Fibroblast of skin of scalp (primary cell): ENCODE measurements around the gene C5orf46.

Experiments used
- DNase-seq: peaks from one replicate; pipeline ENCODE4 v3.0.0-alpha.2; 2013

Gene C5orf46

GRCh38 chr5:147857302-147858129, 48.8 kb downstream of the C5orf46 start:
- DNase-seq, result peak; percentile 62

- DNase-seq, result no peak
Observed at GRCh38 chr5:147856801-147857200, 49.5 kb downstream of the C5orf46 start.

- no peak for DNase-seq
Observed at GRCh38 chr5:147855774-147856069, 50.6 kb downstream of the C5orf46 start.

DNA sequence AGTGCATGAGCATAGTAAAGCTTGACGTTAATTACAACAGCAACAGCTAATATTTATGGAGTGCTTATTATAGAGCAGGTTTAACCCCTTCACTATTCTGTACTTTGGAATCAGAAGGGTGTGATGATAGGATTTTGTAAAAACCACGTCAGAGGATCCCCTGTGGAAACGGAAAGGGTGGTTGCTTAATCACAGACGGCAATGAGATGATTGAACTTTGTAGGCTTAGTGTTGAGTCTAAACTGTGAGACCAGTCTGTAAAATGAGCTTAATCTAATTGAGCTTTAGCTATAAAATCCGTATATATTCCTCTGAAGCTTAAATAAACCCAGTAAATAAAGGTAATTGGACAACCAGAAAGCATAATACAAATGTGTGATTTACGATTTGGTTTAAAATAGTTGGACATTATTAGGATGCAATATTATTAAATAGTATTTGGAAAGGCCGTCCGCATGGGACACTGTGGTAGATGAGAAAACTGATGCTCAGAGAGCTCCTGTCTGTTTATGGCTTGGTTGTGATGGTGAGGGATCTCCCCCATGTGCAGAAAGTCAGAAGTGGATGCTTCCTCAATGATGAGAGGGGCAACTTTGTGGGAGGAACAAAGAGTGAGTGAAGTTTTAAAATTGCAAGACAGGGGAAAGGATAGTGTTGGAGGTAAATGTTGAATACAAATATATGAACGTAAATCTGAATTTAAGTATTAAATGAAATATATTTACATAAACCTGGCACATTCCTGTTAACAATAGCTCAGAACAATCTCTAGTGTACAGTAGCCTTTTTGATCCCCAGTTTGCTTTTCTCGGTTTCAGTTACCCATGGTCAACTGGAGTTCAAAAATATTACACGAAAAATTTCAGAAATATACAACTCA, 51.2 kb downstream of the C5orf46 start:
- DNase-seq, result no peak

DNA sequence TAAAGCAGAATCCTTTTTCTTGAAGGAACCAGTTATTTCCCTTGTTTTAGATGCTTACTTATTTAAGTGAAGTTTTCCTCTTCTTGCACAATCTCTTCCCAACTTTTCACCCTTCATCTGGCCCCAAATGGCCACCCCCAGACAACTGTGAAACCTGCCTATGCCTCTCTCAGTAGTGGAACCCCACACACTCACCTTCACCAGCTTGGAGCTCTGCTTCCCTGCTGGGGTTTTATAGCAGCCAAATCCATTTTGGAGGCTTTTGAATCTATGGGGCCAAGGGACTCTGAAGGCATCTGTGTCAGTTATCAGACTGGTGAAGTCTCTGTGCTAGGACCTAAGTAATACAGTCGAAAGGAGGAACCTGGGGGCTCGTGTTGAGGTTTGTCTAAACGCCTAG, 52.0 kb downstream of the C5orf46 start:
- no peak for DNase-seq

- DNase-seq, result no peak
Observed at GRCh38 chr5:147853372-147853987, 52.9 kb downstream of the C5orf46 start.

DNA sequence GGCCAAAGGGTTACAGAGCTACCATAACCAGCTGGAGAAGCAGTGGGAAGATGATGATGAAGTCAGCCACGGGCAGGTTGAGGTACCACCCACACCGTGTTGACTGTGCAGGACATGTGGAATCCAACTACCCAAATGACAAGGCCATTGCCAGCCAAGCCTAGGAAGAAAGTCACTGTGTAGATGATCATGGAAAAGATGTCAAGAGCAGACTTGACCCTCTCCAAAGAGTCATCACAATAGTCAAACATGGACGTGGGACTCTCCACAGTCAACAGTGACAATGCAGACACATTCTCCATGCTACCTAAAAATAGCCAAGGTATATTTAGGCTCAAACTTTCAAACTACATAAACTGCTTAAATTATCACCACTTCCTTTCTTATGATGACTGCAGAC, 54.0 kb downstream of the C5orf46 start:
- DNase-seq, result no peak

DNA sequence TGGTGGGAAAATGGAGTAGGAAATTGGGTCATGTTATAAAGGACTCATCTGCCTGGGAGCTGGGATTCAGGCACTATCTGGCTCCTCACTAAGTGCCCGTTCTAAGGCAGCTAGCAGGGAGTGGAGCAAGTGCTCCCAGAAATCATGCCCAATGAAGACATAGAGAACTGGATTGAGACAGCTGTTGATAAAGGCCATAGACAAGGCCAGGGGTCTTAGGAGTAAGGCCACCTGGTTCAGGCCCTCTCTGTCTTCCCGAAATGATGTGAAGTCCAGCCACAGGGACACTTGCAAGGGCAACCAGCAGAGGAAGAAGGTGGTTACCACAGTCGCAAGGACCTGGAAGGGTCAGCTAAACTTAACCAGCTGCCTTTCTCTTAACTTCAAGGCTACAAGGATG, 54.8 kb downstream of the C5orf46 start:
- DNase-seq, result no peak

GRCh38 chr5:147849226-147849625, 57.1 kb downstream of the C5orf46 start:
- no peak for DNase-seq

GRCh38 chr5:147845618-147846017, 60.7 kb downstream of the C5orf46 start:
- no peak for DNase-seq

GRCh38 chr5:147844846-147845245, 61.5 kb downstream of the C5orf46 start:
- no peak for DNase-seq

- DNase-seq, result no peak
Observed at GRCh38 chr5:147842869-147843268, 63.5 kb downstream of the C5orf46 start.
